HepG2 (cell line): ENCODE results near the gene HAGHL. TPM values are rescaled to one million over a fixed set of nuclear protein-coding genes. Genes with fewer than 3 reads are reported as not detected.

Experiments
- BORCS8-MEF2B ChIP-seq: sonication (generic); formaldehyde crosslinking; IDR thresholded peaks from 2 replicates; pipeline ENCODE4 v1.8.0; 2022; ENCODE audit warnings: mild to moderate bottlenecking, missing genetic modification reagents
- ETV6 ChIP-seq: sonication (generic); formaldehyde crosslinking; conservative IDR thresholded peaks from 2 replicates; pipeline ENCODE4 v1.4.0; 2020; ENCODE audit warnings: missing genetic modification reagents
- KDM4B ChIP-seq: sonication (generic); formaldehyde crosslinking; IDR thresholded peaks from 2 replicates; pipeline ENCODE4 v1.4.0; 2020; ENCODE audit warnings: missing genetic modification reagents
- MEF2D ChIP-seq: sonication (generic); formaldehyde crosslinking; IDR thresholded peaks from 2 replicates; pipeline ENCODE4 v1.5.1; 2020; ENCODE audit warnings: mild to moderate bottlenecking, missing genetic modification reagents
- SKI ChIP-seq: fragments of 450-650 bp; IDR thresholded peaks from one replicate; pipeline ENCODE4 v1.6.1; 2018; ENCODE audit warnings: mild to moderate bottlenecking; ENCODE audit not compliant: partially characterized antibody
- ZSCAN25 ChIP-seq: sonication (generic); formaldehyde crosslinking; IDR thresholded peaks from 2 replicates; pipeline ENCODE4 v1.8.0; 2022; ENCODE audit warnings: mild to moderate bottlenecking, missing genetic modification reagents
- polyA plus RNA-seq, 8 experiments: library from polyadenylated mRNA; depleted of rRNA in 3 of 8; stranded (reverse) in 7 of 8; unstranded in 1 of 8; fragments of >200 nt; fragmentation: Illumina TruSeq in 4 of 8; extraction: Trizol in 4 of 8; gene quantifications; 2 replicates each; pipeline versions ENCODE4 v1.2.1 to v1.2.3, GENCODE V29; 2011 to 2016; ENCODE audit warnings: low read depth in 4 of 8, missing spikeins in 1 of 8, mixed read lengths in 1 of 8; ENCODE audit not compliant: insufficient read depth in 1 of 8
- total RNA-seq, 5 experiments: library from RNA; depleted of rRNA; stranded (reverse); fragments of >200 nt; fragmentation: Illumina TruSeq; extraction: Trizol; gene quantifications; 2 replicates each; pipeline ENCODE4 v1.2.3, GENCODE V29; 2016; ENCODE audit warnings: low read depth in 1 of 5
- TF ChIP-seq, protein P1 (sequence below), 2 experiments: fragments of 450-650 bp in 1 of 2; sonication (generic) in 1 of 2; formaldehyde crosslinking in 1 of 2; IDR thresholded peaks; 2 replicates each; pipeline versions ENCODE4 v1.6.1 to v1.8.0; 2016 to 2022; ENCODE audit warnings: antibody characterized with exemption in 1 of 2, mild to moderate bottlenecking in 1 of 2, missing genetic modification reagents in 1 of 2
- TF ChIP-seq, protein P2 (sequence below): sonication (generic); formaldehyde crosslinking; conservative IDR thresholded peaks from 2 replicates; pipeline ENCODE4 v1.4.0; 2020; ENCODE audit warnings: missing genetic modification reagents
- TF ChIP-seq, protein P3 (sequence below): sonication (generic); formaldehyde crosslinking; IDR thresholded peaks from 2 replicates; pipeline ENCODE4 v1.5.1; 2020; ENCODE audit warnings: missing genetic modification reagents, mild to moderate bottlenecking, borderline replicate concordance
- TF ChIP-seq, protein P4 (sequence below): sonication (generic); formaldehyde crosslinking; IDR thresholded peaks from 2 replicates; pipeline ENCODE4 v1.5.1; 2020; ENCODE audit warnings: missing genetic modification reagents, mild to moderate bottlenecking, borderline replicate concordance

Gene HAGHL
- total and polyA plus RNA-seq, 2 of the 13 experiments (the other 11 are each of a cell fraction or from before 2014, with no cell fraction given): 3.4 to 8.4 TPM

DNA sequence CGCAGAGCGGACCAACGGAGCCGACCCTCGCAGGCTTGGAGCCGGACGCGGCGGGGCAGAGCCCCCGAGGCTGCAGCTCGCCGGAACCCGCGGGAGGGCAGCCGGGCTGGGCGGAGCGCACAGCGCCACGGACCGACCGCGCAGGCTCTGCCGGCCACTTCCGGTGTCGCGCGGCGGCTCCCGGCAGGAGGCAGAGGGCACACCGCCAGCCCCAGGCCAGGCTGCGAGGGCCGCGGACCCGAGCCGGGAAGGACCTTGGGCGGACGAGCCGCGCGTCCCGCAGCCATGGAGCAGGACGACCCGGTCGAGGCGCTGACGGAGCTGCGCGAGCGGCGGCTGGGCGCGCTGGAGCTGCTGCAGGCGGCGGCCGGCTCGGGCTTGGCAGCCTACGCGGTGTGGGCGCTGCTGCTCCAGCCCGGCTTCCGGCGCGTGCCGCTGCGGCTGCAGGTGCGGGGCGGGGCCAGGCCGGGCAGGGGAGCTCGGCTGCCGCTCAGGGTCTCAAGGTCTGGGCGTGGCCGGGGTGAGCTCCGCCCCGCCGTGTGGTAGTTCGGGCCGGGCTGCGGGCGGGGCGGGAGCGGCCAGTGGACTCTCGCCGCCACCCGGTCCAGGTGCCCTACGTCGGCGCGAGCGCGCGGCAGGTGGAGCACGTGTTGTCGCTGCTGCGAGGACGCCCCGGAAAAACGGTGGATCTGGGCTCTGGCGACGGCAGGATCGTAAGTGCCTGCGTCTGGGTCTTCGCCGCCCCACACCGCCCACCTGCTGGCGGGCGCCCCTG is 5.7 kb upstream of the HAGHL start, which contains the start of gene ANTKMT (continued):
- TF ChIP-seq, protein P1, sequence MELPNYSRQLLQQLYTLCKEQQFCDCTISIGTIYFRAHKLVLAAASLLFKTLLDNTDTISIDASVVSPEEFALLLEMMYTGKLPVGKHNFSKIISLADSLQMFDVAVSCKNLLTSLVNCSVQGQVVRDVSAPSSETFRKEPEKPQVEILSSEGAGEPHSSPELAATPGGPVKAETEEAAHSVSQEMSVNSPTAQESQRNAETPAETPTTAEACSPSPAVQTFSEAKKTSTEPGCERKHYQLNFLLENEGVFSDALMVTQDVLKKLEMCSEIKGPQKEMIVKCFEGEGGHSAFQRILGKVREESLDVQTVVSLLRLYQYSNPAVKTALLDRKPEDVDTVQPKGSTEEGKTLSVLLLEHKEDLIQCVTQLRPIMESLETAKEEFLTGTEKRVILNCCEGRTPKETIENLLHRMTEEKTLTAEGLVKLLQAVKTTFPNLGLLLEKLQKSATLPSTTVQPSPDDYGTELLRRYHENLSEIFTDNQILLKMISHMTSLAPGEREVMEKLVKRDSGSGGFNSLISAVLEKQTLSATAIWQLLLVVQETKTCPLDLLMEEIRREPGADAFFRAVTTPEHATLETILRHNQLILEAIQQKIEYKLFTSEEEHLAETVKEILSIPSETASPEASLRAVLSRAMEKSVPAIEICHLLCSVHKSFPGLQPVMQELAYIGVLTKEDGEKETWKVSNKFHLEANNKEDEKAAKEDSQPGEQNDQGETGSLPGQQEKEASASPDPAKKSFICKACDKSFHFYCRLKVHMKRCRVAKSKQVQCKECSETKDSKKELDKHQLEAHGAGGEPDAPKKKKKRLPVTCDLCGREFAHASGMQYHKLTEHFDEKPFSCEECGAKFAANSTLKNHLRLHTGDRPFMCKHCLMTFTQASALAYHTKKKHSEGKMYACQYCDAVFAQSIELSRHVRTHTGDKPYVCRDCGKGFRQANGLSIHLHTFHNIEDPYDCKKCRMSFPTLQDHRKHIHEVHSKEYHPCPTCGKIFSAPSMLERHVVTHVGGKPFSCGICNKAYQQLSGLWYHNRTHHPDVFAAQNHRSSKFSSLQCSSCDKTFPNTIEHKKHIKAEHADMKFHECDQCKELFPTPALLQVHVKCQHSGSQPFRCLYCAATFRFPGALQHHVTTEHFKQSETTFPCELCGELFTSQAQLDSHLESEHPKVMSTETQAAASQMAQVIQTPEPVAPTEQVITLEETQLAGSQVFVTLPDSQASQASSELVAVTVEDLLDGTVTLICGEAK (IDR thresholded peaks at IDR 0.05): no peak
- TF ChIP-seq, protein P1 (CRISPR knock-in tag; IDR thresholded peaks at IDR 0.05): peak; percentile 86
- TF ChIP-seq, protein P2, sequence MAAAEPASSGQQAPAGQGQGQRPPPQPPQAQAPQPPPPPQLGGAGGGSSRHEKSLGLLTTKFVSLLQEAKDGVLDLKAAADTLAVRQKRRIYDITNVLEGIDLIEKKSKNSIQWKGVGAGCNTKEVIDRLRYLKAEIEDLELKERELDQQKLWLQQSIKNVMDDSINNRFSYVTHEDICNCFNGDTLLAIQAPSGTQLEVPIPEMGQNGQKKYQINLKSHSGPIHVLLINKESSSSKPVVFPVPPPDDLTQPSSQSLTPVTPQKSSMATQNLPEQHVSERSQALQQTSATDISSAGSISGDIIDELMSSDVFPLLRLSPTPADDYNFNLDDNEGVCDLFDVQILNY: 0 out of 2 replicates have a peak, but pooled peaks have one; percentile 40
- TF ChIP-seq, protein P3, sequence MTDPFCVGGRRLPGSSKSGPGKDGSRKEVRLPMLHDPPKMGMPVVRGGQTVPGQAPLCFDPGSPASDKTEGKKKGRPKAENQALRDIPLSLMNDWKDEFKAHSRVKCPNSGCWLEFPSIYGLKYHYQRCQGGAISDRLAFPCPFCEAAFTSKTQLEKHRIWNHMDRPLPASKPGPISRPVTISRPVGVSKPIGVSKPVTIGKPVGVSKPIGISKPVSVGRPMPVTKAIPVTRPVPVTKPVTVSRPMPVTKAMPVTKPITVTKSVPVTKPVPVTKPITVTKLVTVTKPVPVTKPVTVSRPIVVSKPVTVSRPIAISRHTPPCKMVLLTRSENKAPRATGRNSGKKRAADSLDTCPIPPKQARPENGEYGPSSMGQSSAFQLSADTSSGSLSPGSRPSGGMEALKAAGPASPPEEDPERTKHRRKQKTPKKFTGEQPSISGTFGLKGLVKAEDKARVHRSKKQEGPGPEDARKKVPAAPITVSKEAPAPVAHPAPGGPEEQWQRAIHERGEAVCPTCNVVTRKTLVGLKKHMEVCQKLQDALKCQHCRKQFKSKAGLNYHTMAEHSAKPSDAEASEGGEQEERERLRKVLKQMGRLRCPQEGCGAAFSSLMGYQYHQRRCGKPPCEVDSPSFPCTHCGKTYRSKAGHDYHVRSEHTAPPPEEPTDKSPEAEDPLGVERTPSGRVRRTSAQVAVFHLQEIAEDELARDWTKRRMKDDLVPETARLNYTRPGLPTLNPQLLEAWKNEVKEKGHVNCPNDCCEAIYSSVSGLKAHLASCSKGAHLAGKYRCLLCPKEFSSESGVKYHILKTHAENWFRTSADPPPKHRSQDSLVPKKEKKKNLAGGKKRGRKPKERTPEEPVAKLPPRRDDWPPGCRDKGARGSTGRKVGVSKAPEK (CRISPR knock-in tag): no peak
- TF ChIP-seq ETV6: peak; percentile 74; the same call in 1 of the 2 replicates
- TF ChIP-seq MEF2D (CRISPR knock-in tag): no peak
- TF ChIP-seq BORCS8-MEF2B: peak; percentile 51; the same call in 1 of the 2 replicates
- TF ChIP-seq, protein P4, sequence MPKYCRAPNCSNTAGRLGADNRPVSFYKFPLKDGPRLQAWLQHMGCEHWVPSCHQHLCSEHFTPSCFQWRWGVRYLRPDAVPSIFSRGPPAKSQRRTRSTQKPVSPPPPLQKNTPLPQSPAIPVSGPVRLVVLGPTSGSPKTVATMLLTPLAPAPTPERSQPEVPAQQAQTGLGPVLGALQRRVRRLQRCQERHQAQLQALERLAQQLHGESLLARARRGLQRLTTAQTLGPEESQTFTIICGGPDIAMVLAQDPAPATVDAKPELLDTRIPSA (CRISPR knock-in tag): peak; percentile 78; the same call in 1 of the 2 replicates
- no peak for TF ChIP-seq KDM4B (CRISPR knock-in tag)
- peak; percentile 69; the same call in 1 of the 2 replicates for TF ChIP-seq ZSCAN25 (CRISPR knock-in tag)
- TF ChIP-seq SKI: peak; percentile 74
